Heart right ventricle (tissue), 16 donors: Measurements from ENCODE around the gene CCDC85B. TPM values are rescaled to one million over a fixed set of nuclear protein-coding genes. Genes with fewer than 3 reads are reported as not detected.

Source experiments
- ATAC-seq, 8 donors: fragments of 200-7000 bp; cut with Tn5 transposase; one replicate each; pipeline ENCODE4 v1.9.1; 2020; ENCODE audit warnings: mild to moderate bottlenecking in 8 of 8, moderate library complexity in 8 of 8, moderate number of reproducible peaks in 1 of 8
- DNase-seq, 2 donors: peaks; one replicate each; pipeline ENCODE4 v3.0.0-alpha.2; 2020
- H3K27ac ChIP-seq, 10 donors: fragments of 200-600 bp; sonication (generic) in 2 of 10; one replicate each; pipeline versions ENCODE4 v1.5.0 to v1.8.0; 2020 to 2022; ENCODE audit warnings: mild to moderate bottlenecking in 3 of 10
- H3K27me3 ChIP-seq, 7 donors: fragments of 200-600 bp; one replicate each; pipeline ENCODE4 v1.8.0; 2021 to 2022; ENCODE audit warnings: mild to moderate bottlenecking in 2 of 7
- H3K36me3 ChIP-seq, 9 donors: fragments of 200-600 bp; sonication (generic) in 1 of 9; one replicate each; pipeline versions ENCODE4 v1.5.0 to v1.8.0; 2020 to 2022; ENCODE audit warnings: mild to moderate bottlenecking in 2 of 9
- H3K4me1 ChIP-seq, 9 donors: fragments of 200-600 bp; sonication (generic) in 1 of 9; one replicate each; pipeline versions ENCODE4 v1.5.0 to v1.8.0; 2020 to 2022; ENCODE audit warnings: mild to moderate bottlenecking in 4 of 9
- H3K4me3 ChIP-seq, 10 donors: fragments of 200-600 bp; sonication (generic) in 2 of 10; one replicate each; pipeline versions ENCODE4 v1.5.0 to v1.8.0; 2020 to 2022; ENCODE audit warnings: mild to moderate bottlenecking in 7 of 10, moderate library complexity in 2 of 10
- H3K9me3 ChIP-seq, 11 donors: fragments of 200-600 bp in 10 of 11; sonication (generic) in 2 of 11; one replicate each; pipeline versions ENCODE4 v1.5.0 to v1.8.0; 2013 to 2022; ENCODE audit warnings: mild to moderate bottlenecking in 2 of 11, control low read depth in 1 of 11, moderate library complexity in 1 of 11
- WGBS, 2 donors: extraction: QIAGEN DNeasy Blood & Tissue Kit; methylation state at CpG; one replicate each; pipeline ENCODE4 v1.1.7; 2013; ENCODE audit warnings: inconsistent platforms in 1 of 2; 5-methylcytosine and 5-hydroxymethylcytosine counted together
- intact Hi-C, 10 donors: fragments of 100-400 bp; cut with DNase I; formaldehyde crosslinking; loops; one replicate each; pipeline versions ENCODE4 v1.11.1 to v1.14.2; 2022
- polyA plus RNA-seq, 2 donors: library from polyadenylated mRNA; stranded (reverse); fragments of 200-250 nt; gene quantifications; one replicate each; pipeline ENCODE4 v1.2.3, GENCODE V29; 2013
- total RNA-seq, 10 donors: library from RNA; stranded (reverse); fragmentation: NEBNext Ultra II Directional in 3 of 10; extraction: Animal tissue kit (Norgen Biotek cat#: 25700) in 3 of 10; gene quantifications; one replicate each; pipeline versions ENCODE4 v1.2.1 to v1.2.4, GENCODE V29; 2021 to 2023
- TF ChIP-seq, protein P1 (sequence below), 9 donors: fragments of 200-600 bp; sonication (generic) in 2 of 9; IDR thresholded peaks; one replicate each; pipeline versions ENCODE4 v1.5.0 to v1.8.0; 2021 to 2022; ENCODE audit warnings: antibody characterized with exemption in 9 of 9, mild to moderate bottlenecking in 5 of 9, moderate library complexity in 1 of 9
- donor health status: Arrhythmogenic right ventricular cardiomyopathy.
- donor health status: ischemic (EF 13 %, LVEDD 7.1; RV severe dilation, severe dysfunction).
- donor health status: healthy with polysubstance abuse.
- donor health status: DM: no; HTN: yes; CAD: no.
- donor health status: DM: no; HTN: no; CAD: no.
- donor health status: ischemic (EF 25% LVEDD 6.9; RV normal size, moderate dysfunction).
- donor health status: ischemic (EF 25% LVEDD 5.7; RV mildly dilated, moderate dysfunction).
- donor health status: healthy.
- donor health status: DM: yes; HTN: yes; CAD: no.
- donor health status: Ischemic cardiomyopathy.
- donor health status: ischemic (EF 35%, LVEDD 5.7; RV mildly dilated, moderate dysfunction).
- donor health status: nonischemic (EF 11% LVEDD 7.7; RV severe dilation, severe dysfunction).
- donor health status: DM: yes; HTN: yes; CAD: no.
- donor health status: PGD.
- donor health status: ischemic (EF 29% LVEDD 5.4; RV normal size, mild dysfunction).
- donor health status: nonischemic (EF 23%, LVEDD 6.1; RV moderate dilation, normal function).

Gene CCDC85B
- total and polyA plus RNA-seq, 12 donors: 22.1 to 69.4 (median 35.4) TPM

DNA sequence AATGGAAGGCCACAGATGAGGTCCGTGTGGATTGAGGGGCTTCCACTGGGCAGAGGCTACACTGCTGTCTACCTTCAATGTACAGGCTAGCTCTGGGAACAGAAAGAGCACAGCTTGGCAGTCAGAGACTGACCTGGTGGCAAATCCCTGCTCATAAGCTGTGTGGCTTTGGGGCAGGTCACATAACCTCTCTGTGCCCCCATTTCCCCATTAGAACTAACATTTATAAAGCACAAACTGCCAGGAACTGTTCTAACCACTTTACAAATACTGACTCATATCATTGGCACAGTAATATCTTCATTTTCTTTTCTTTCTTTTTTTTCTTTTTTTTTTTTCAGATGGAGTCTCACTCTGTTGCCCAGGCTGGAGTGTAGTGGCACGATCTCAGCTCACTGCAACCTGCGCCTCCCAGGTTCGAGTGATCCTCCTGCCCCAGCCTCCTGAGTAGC is 6.6 kb downstream of the CCDC85B start:
- peaks cover 0 to 6% (median 0%) of the 10 kb centered on the region in 9 donors for H3K36me3 ChIP-seq
- H3K27me3 ChIP-seq: peaks cover 0 to 9% (median 4%) of the 10 kb centered on the region in 7 donors
- DNase-seq: no peak
- no peak for ATAC-seq
- intact Hi-C loops: no loop called here
- peaks cover 15 to 55% (median 44%) of the 10 kb centered on the region in 9 donors for H3K4me1 ChIP-seq
- 92 to 94% methylated on average over 4 of the region's 4 CpGs for WGBS, 2 donors
- no peak overlapping the region for H3K4me3 ChIP-seq
- no peaks in the 10 kb centered on the region for H3K9me3 ChIP-seq
- no peak overlapping the region for H3K27ac ChIP-seq
- TF ChIP-seq, protein P1, sequence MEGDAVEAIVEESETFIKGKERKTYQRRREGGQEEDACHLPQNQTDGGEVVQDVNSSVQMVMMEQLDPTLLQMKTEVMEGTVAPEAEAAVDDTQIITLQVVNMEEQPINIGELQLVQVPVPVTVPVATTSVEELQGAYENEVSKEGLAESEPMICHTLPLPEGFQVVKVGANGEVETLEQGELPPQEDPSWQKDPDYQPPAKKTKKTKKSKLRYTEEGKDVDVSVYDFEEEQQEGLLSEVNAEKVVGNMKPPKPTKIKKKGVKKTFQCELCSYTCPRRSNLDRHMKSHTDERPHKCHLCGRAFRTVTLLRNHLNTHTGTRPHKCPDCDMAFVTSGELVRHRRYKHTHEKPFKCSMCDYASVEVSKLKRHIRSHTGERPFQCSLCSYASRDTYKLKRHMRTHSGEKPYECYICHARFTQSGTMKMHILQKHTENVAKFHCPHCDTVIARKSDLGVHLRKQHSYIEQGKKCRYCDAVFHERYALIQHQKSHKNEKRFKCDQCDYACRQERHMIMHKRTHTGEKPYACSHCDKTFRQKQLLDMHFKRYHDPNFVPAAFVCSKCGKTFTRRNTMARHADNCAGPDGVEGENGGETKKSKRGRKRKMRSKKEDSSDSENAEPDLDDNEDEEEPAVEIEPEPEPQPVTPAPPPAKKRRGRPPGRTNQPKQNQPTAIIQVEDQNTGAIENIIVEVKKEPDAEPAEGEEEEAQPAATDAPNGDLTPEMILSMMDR (IDR thresholded peaks at IDR 0.05): no peak

DNA sequence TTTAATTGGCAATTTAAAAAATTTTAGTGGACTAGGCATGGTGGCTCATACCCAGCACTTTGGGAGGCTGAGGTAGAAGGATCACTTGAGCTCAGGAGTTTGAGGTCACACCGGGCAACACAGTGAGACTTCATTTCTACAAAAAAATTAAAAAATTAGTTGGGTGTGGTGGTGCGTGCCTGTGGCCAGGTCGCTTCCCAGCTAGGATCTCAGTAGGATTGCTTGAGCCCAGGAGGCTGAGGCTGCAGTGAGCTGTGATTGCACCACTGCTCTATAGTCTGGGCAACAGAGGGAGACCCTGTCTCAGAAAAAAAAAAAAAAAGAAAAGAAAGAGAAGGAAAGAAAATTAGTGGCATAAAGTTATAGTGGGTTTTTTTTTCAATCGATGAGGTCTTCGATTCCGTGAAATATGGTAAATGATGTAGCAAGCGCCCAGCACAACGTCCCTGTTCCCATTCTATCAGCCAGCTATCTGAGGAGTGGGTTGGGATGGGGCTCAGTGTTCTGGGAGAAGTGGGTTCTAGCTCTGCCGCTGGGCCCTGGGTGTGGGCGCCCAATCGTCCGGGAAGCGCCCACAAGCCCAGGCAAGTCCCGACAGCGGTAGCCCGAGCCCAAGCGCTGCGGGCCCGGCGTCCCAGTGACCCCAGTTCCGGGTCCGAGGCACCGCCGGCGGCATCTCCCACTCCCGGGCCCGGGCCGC is 8.3 kb downstream of the CCDC85B start:
- peaks cover 0 to 6% (median 0%) of the 10 kb centered on the region in 9 donors for H3K36me3 ChIP-seq
- no peaks in the 10 kb centered on the region for H3K9me3 ChIP-seq
- H3K4me3 ChIP-seq: peak overlapping the region; percentile 41 to 79 (median 61)
- H3K27me3 ChIP-seq: peaks cover 0 to 9% (median 4%) of the 10 kb centered on the region in 7 donors
- peaks cover 7 to 38% (median 27%) of the 10 kb centered on the region in 9 donors for H3K4me1 ChIP-seq
- DNase-seq: no peak
- WGBS, 2 donors: 29 to 33% methylated on average over 21 to 28 of the region's 28 CpGs
- intact Hi-C loops: no loop called here
- peak overlapping the region in 6 of 10 donors; percentile 10 to 93 (median 62) for H3K27ac ChIP-seq
- TF ChIP-seq, protein P1 (IDR thresholded peaks at IDR 0.05): no peak
- ATAC-seq: no peak

DNA sequence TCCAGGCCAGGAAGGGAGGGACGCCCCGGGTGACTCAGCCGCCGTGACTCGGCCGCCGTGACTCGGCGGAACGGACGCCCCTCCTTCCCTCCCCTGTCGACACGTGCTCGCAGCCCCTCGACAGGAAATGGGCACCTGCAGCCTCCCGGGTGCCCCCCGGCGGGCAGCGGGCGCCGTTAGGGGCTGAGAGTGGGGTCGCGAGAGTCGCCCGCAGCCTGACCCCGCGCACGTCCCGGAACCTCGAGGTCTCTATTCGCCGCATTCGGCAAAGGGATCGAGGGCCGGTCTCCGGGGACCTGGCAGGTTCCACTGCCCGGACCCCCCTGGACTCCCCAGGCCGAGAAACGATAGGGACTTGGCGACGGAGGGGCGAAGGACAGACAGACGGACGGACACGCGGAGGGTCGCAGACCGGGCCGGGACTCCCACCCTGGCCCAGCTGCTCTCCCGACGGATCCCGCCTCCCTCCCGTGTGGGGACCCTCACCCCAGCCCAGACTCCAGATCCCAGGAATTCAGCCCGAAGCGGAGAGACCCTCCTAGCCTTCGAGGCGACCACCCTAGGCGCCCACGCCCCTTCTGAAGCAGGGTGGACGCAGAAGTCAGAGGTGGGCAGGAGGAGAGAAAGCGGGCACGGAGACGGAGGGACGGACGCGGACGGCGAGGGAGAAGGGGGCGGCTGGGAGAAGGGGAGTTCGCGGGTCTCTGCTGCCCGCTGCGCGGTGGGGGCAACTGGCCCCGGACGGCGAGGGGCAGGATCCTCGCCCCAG is 9.1 kb downstream of the CCDC85B start:
- H3K4me3 ChIP-seq: peak overlapping the region; percentile 41 to 79 (median 61)
- TF ChIP-seq, protein P1 (IDR thresholded peaks at IDR 0.05): no peak
- H3K27ac ChIP-seq: peak overlapping the region in 7 of 10 donors; percentile 10 to 93 (median 61)
- intact Hi-C loops: no loop called here
- WGBS, 2 donors: 2% methylated on average over 65 to 78 of the region's 78 CpGs
- DNase-seq (peak; percentile 51 to 62), ATAC-seq (peak; percentile 22 to 79 (median 64))
- H3K4me1 ChIP-seq: peaks cover 7 to 30% (median 19%) of the 10 kb centered on the region in 9 donors
- peaks cover 0 to 9% (median 4%) of the 10 kb centered on the region in 7 donors for H3K27me3 ChIP-seq
- H3K9me3 ChIP-seq: no peaks in the 10 kb centered on the region
- H3K36me3 ChIP-seq: peaks cover 0 to 6% (median 0%) of the 10 kb centered on the region in 9 donors
